Endothelial cell of umbilical vein (primary cell): ENCODE data around the gene TIGD7. TPM values are rescaled to one million over a fixed set of nuclear protein-coding genes. Genes with fewer than 3 reads are reported as not detected.

Source experiments
- BruUV-seq: library from RNA; stranded (reverse); fragments of 400-500 nt; replicated peaks from 2 replicates; lab custom pipeline; 2021; lab: Mats Ljungman, UMichigan
- CTCF ChIA-PET: fragments of 300-600, 350-600 bp; sonication (Branson Sonifier 250); formaldehyde crosslinking; loops from one replicate; lab custom pipeline; 2021; ENCODE audit warnings: antibody characterized with exemption, inconsistent platforms; lab: Charles Lee
- POLR2A ChIA-PET: fragments of 300-600, 350-600 bp; sonication (Branson Sonifier 250); formaldehyde crosslinking; loops from one replicate; lab custom pipeline; 2021; ENCODE audit warnings: antibody characterized with exemption, inconsistent platforms; lab: Charles Lee
- DNase-seq: peaks from one replicate; pipeline ENCODE4 v3.0.0-alpha.2; 2011; ENCODE audit warnings: low read depth, low spot score
- FAIRE-seq: peaks from 2 replicates; lab custom pipeline; 2011; peaks lifted over from hg19 to GRCh38; lab: Jason Lieb, UNC
- H2AFZ ChIP-seq: 2 replicates; pipeline ENCODE4 v1.6.0; 2012; ENCODE audit warnings: low read depth, low read length, control low read depth, inconsistent platforms
- H3K27ac ChIP-seq: 2 replicates; pipeline ENCODE4 v1.5.1; 2011; ENCODE audit warnings: low read depth, mild to moderate bottlenecking, control low read depth, low read length, moderate library complexity; ENCODE audit not compliant: insufficient read depth
- H3K27me3 ChIP-seq, 2 experiments: 2 replicates each; pipeline versions ENCODE4 v1.6.0 to v1.6.1; 2011; ENCODE audit warnings: low read length in 2 of 2, mixed read lengths in 1 of 2; ENCODE audit not compliant: control insufficient read depth in 2 of 2, insufficient read depth in 2 of 2
- H3K36me3 ChIP-seq, 2 experiments: 2 replicates in 1 of 2; 3 replicates in 1 of 2; pipeline ENCODE4 v1.5.1; 2011; ENCODE audit warnings: low read length in 2 of 2, mild to moderate bottlenecking in 1 of 2, moderate library complexity in 1 of 2; ENCODE audit not compliant: control insufficient read depth in 2 of 2, insufficient read depth in 2 of 2; ENCODE audit errors: extremely low read depth in 1 of 2
- H3K4me1 ChIP-seq: 3 replicates; pipeline ENCODE4 v1.5.1; 2011; ENCODE audit warnings: mild to moderate bottlenecking, low read length; ENCODE audit not compliant: control insufficient read depth, insufficient read depth; ENCODE audit errors: extremely low read depth
- H3K4me2 ChIP-seq: 2 replicates; pipeline ENCODE4 v1.6.1; 2011; ENCODE audit warnings: low read length, control low read depth, mixed read lengths; ENCODE audit not compliant: insufficient read depth
- H3K4me3 ChIP-seq, 3 experiments: fragments of 200-600 bp in 1 of 3; sonication (generic), shearing (Covaris generic) in 1 of 3; replicated peaks in 1 of 3; 2 replicates each; pipeline ENCODE4 v1.5.1; 2011 to 2016; ENCODE audit warnings: control low read depth in 3 of 3, low read length in 3 of 3, mild to moderate bottlenecking in 2 of 3, inconsistent platforms in 1 of 3, low read depth in 1 of 3, moderate library complexity in 1 of 3; ENCODE audit not compliant: insufficient read depth in 1 of 3
- H3K79me2 ChIP-seq: 2 replicates; pipeline ENCODE4 v1.6.0; 2012; ENCODE audit warnings: low read length, inconsistent platforms; ENCODE audit not compliant: control insufficient read depth, insufficient read depth
- H3K9ac ChIP-seq: replicated peaks from 2 replicates; pipeline ENCODE3; 2011; ENCODE audit warnings: low read length, control low read depth; ENCODE audit not compliant: insufficient read depth; ENCODE audit errors: extremely low read depth
- H3K9me1 ChIP-seq: replicated peaks from 3 replicates; pipeline ENCODE4 v1.6.0; 2011; ENCODE audit warnings: mild to moderate bottlenecking, low read length; ENCODE audit not compliant: control insufficient read depth, insufficient read depth; ENCODE audit errors: extremely low read depth
- H3K9me3 ChIP-seq: replicated peaks from 2 replicates; pipeline ENCODE4 v1.5.1; 2012; ENCODE audit warnings: low read length, inconsistent platforms; ENCODE audit not compliant: control insufficient read depth, insufficient read depth
- H4K20me1 ChIP-seq: replicated peaks from 2 replicates; pipeline ENCODE3; 2011; ENCODE audit warnings: mild to moderate bottlenecking, low read length; ENCODE audit not compliant: control insufficient read depth, insufficient read depth; ENCODE audit errors: extremely low read depth
- EZH2 ChIP-seq: IDR thresholded peaks from 2 replicates; pipeline ENCODE4 v1.6.1; 2012; ENCODE audit warnings: borderline replicate concordance, low read depth, mild to moderate bottlenecking, moderate library complexity, low read length, inconsistent platforms; ENCODE audit not compliant: severe bottlenecking
- FOS ChIP-seq: IDR thresholded peaks from 2 replicates; pipeline ENCODE4 v1.6.1; 2011; ENCODE audit warnings: mild to moderate bottlenecking, low read length, moderate library complexity, borderline replicate concordance; ENCODE audit not compliant: insufficient read depth
- GATA2 ChIP-seq: IDR thresholded peaks from 2 replicates; pipeline ENCODE4 v1.7.0; 2011; ENCODE audit warnings: low read depth, mild to moderate bottlenecking, moderate library complexity, mixed read lengths, low read length; ENCODE audit not compliant: insufficient read length, insufficient read depth
- JUN ChIP-seq: IDR thresholded peaks from 2 replicates; pipeline ENCODE4 v1.6.1; 2011; ENCODE audit warnings: borderline replicate concordance, low read depth; ENCODE audit not compliant: insufficient read length, insufficient read depth
- MYC ChIP-seq: IDR thresholded peaks from one replicate; pipeline ENCODE4 v1.6.1; 2011; ENCODE audit warnings: mild to moderate bottlenecking, low read depth, low read length
- POLR2A ChIP-seq: IDR thresholded peaks from 2 replicates; pipeline ENCODE4 v1.6.1; 2012; ENCODE audit warnings: low read depth, mild to moderate bottlenecking, control low read depth, low read length
- POLR2AphosphoS5 ChIP-seq: IDR thresholded peaks from 2 replicates; pipeline ENCODE4 v1.6.1; 2012; ENCODE audit warnings: low read depth, mild to moderate bottlenecking, control low read depth, low read length, moderate library complexity; ENCODE audit not compliant: insufficient read depth
- dilution Hi-C: fragments of 300-500 bp; cut with MboI; formaldehyde crosslinking; loops from one replicate; pipeline ENCODE4 v1.15.0; 2019; ENCODE audit warnings: low sequenced_read_pairs; ENCODE audit not compliant: extremely low pct_ligation_motif_present
- intact Hi-C: fragments of 100-400 bp; cut with micrococcal nuclease; formaldehyde crosslinking; loops from one replicate; pipeline ENCODE4 v1.10.0; 2022
- polyA plus RNA-seq, 4 experiments: library from polyadenylated mRNA; depleted of rRNA in 3 of 4; stranded (reverse) in 3 of 4; unstranded in 1 of 4; fragments of >200 nt; gene quantifications; 2 replicates each; pipeline versions ENCODE4 v1.2.1 to v1.2.3, GENCODE V29; 2011 to 2012; ENCODE audit warnings: missing spikeins in 1 of 4
- total RNA-seq: library from RNA; stranded (reverse); gene quantifications from 2 replicates; pipeline ENCODE4 v1.2.3, GENCODE V29; 2021
- TF ChIP-seq, protein P1 (sequence below), 2 donors: IDR thresholded peaks; 1 replicate in 1 of 2; 2 replicates in 1 of 2; pipeline ENCODE4 v1.5.1; 2011; ENCODE audit warnings: low read length in 2 of 2, mild to moderate bottlenecking in 2 of 2, moderate library complexity in 2 of 2, control low read depth in 1 of 2, inconsistent platforms in 1 of 2, low read depth in 1 of 2; ENCODE audit not compliant: insufficient read depth in 1 of 2; ENCODE audit errors: extremely low read depth in 1 of 2
- TF ChIP-seq, protein P2 (sequence below): IDR thresholded peaks from 2 replicates; pipeline ENCODE4 v1.6.1; 2011; ENCODE audit not compliant: insufficient read depth, insufficient read length

TIGD7 gene
- total and polyA plus RNA-seq, 2 donors (not counting 3 experiments of a cell fraction or from before 2014, with no cell fraction given), result 1.1 to 3.5 TPM

DNA sequence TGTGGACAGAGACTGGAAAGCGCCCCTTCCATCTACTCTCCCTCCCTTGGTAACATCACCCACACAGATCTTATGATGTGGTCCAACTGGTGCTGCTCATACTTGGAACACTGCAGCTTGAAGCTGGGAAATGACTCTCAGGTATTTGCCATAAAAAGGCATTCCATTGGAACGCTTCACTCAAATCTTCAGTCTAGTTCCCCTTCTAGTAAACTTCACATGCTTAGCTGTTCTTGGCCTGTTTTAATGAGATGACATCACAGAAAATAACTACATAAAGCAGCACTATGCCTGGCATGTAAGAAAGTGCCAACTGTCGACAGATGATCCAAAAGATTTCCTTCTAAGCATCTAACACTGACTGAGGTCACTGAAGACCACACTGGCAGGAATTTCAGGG lies 12.6 kb downstream of the TIGD7 start:
- Histone ChIP-seq H2AFZ (no peak overlapping the region), H3K4me2 (no peak overlapping the region), H4K20me1 (no peaks in the 10 kb centered on the region), H3K9me1 (no peaks in the 10 kb centered on the region), H3K9ac (no peak overlapping the region), H3K27ac (no peak overlapping the region), H3K4me3 (no peak overlapping the region), H3K9me3 (peaks cover 20% of the 10 kb centered on the region), H3K36me3 (peaks cover 26 to 32% of the 10 kb centered on the region in 2 experiments), H3K27me3 (no peaks in the 10 kb centered on the region), H3K79me2 (peaks cover 12% of the 10 kb centered on the region), H3K4me1 (no peaks in the 10 kb centered on the region)
- DNase-seq, result no peak
- no peak for FAIRE-seq
- POLR2A ChIA-PET, result no interaction called here
- dilution Hi-C loops (no loop called here), intact Hi-C loops (no loop called here)
- TF ChIP-seq FOS (no peak), GATA2 (no peak), POLR2A (no peak), POLR2AphosphoS5 (no peak), EZH2 (no peak), JUN (no peak), MYC (no peak)
- TF ChIP-seq, protein P1, sequence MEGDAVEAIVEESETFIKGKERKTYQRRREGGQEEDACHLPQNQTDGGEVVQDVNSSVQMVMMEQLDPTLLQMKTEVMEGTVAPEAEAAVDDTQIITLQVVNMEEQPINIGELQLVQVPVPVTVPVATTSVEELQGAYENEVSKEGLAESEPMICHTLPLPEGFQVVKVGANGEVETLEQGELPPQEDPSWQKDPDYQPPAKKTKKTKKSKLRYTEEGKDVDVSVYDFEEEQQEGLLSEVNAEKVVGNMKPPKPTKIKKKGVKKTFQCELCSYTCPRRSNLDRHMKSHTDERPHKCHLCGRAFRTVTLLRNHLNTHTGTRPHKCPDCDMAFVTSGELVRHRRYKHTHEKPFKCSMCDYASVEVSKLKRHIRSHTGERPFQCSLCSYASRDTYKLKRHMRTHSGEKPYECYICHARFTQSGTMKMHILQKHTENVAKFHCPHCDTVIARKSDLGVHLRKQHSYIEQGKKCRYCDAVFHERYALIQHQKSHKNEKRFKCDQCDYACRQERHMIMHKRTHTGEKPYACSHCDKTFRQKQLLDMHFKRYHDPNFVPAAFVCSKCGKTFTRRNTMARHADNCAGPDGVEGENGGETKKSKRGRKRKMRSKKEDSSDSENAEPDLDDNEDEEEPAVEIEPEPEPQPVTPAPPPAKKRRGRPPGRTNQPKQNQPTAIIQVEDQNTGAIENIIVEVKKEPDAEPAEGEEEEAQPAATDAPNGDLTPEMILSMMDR (IDR thresholded peaks at IDR 0.05; ENCODE audit: extremely low read depth in 1 of 2, insufficient read depth in 1 of 2, low read depth in 1 of 2, low read length in 2 of 2), result no peak
- TF ChIP-seq, protein P2, sequence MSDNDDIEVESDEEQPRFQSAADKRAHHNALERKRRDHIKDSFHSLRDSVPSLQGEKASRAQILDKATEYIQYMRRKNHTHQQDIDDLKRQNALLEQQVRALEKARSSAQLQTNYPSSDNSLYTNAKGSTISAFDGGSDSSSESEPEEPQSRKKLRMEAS, result no peak
- BruUV-seq, result no TSS peak
- CTCF ChIA-PET, result no interaction called here
